Measurements from ENCODE around the gene TTLL12.

GRCh38 chr22:43227239-43227630, 40.3 kb upstream of the TTLL12 start:
- no peak for TF ChIP-seq POLR2AphosphoS5 (IDR thresholded peaks at IDR 0.05; ENCODE audit: low read depth, low read length)
- TF ChIP-seq POLR2A (IDR thresholded peaks at IDR 0.05; ENCODE audit: low read depth, low read length) = no peak

Data from GM12892 (cell line).